Activated T-cell treated with anti-CD3 and anti-CD28 coated beads, Interleukin-2, amount 50 U/mL, for 72 hours (primary cell): ENCODE results near the gene CAMK2B. TPM values are rescaled to one million over a fixed set of nuclear protein-coding genes. Genes with fewer than 3 reads are reported as not detected.
A peak's percentile ranks its signal among the peaks of the same experiment; 100 is the strongest.

Experiments
- ATAC-seq, 2 donors: fragments of 150-1000 bp; cut with Tn5 transposase; replicated peaks in 1 of 2; 2 replicates each; pipeline ENCODE4 v1.10.0; 2021; ENCODE audit warnings: moderate library complexity in 2 of 2, mild to moderate bottlenecking in 1 of 2
- DNase-seq, 2 donors: peaks; one replicate each; pipeline ENCODE4 v3.0.0; 2021 to 2022; ENCODE audit warnings: mixed read lengths in 1 of 2
- H3K27ac Mint-ChIP-seq: one replicate; pipeline ENCODE4 v1.8.0; 2022; ENCODE audit warnings: mild to moderate bottlenecking, moderate library complexity, mixed read lengths
- H3K27me3 Mint-ChIP-seq: one replicate; pipeline ENCODE4 v1.8.0; 2022; ENCODE audit warnings: low read depth, mixed read lengths
- H3K36me3 Mint-ChIP-seq, 2 donors: one replicate each; pipeline ENCODE4 v1.8.0; 2022; ENCODE audit warnings: mixed read lengths in 2 of 2, mild to moderate bottlenecking in 1 of 2; ENCODE audit not compliant: insufficient read depth in 2 of 2
- H3K4me1 Mint-ChIP-seq: one replicate; pipeline ENCODE4 v1.8.0; 2022; ENCODE audit warnings: low read depth, mixed read lengths
- H3K4me3 Mint-ChIP-seq, 2 donors: one replicate each; pipeline ENCODE4 v1.8.0; 2022; ENCODE audit warnings: mild to moderate bottlenecking in 2 of 2, mixed read lengths in 2 of 2, moderate library complexity in 2 of 2
- H3K9me3 Mint-ChIP-seq, 2 donors: one replicate each; pipeline ENCODE4 v1.8.0; 2022; ENCODE audit warnings: mixed read lengths in 2 of 2
- total RNA-seq, 2 donors: library from RNA; stranded (reverse); gene quantifications; one replicate each; pipeline ENCODE4 v1.2.3, GENCODE V29; 2022

Gene CAMK2B
- total RNA-seq, 2 donors from 2014 or later = 0.86 to 1.4 TPM

DNA sequence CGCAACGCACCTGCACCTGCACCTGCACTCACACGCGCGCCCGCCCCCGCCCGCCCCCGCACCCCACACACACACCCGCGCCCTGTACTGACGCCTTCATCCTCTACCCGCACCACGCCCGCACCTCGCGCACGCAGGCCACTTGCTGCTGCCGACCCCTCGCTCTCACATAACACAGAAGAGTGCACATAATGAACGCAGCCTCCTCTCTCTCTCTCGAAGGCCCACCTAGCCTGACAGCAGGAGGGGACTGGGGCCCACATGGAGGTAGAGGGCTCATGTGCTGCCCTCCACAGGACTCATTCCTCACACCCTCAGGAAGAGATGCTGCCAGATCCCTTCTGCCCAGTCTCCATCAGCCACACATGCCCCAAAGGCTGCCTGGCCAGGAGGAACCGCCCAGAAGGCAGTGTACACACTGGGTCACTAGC, 432 bp upstream of the CAMK2B start:
- DNase-seq (no peak), ATAC-seq (peak in 1 of 2 donors; percentile 15)
- peak overlapping the region; percentile 67 to 90 for H3K4me3 Mint-ChIP-seq
- H3K36me3 Mint-ChIP-seq = peaks cover 2 to 3% of the 10 kb centered on the region in 2 donors
- peaks cover 40% of the 10 kb centered on the region for H3K27me3 Mint-ChIP-seq
- no peak overlapping the region for H3K27ac Mint-ChIP-seq
- peaks cover 11% of the 10 kb centered on the region for H3K4me1 Mint-ChIP-seq
- peaks cover 3 to 4% of the 10 kb centered on the region in 2 donors for H3K9me3 Mint-ChIP-seq

DNA sequence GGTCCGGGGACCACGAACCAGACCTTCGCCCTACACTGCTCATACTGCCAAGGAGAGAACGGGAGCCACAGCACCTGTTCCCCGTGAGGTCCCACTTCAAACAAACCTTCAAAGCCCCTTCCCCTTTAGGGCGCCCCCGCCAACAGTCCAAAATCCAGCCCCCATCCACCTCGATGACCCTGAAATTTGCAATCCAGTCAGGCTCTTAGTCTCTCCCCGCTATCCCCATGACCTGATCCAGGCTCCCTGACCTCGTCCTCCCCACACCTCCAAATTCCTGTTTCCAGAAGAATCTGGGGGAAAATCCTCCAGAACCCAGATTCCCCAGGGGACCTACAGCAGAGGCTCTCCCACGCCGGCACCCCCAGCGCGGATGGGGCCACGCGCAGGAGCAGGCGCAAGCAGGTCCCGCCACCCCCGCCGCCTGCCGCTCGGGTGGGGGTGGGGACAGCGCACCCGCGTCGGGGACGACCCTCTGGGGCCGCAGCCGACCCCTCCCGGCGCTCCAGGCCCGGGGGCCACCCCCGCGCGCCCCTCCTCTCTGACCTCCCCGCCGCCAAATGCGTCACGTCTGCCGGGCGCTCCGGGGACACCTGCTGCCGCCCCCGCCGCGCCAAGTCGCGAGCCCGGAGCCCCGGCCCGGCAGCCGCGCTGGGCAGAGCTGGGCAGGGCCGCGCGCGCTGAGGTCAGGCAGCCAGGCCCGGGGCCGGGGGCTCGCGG, 753 bp downstream of the CAMK2B start:
- peaks cover 3 to 4% of the 10 kb centered on the region in 2 donors for H3K9me3 Mint-ChIP-seq
- peaks cover 11% of the 10 kb centered on the region for H3K4me1 Mint-ChIP-seq
- ATAC-seq (peak; percentile 36 to 45), DNase-seq (no peak)
- H3K36me3 Mint-ChIP-seq = peaks cover 2 to 3% of the 10 kb centered on the region in 2 donors
- peaks cover 40% of the 10 kb centered on the region for H3K27me3 Mint-ChIP-seq
- peak overlapping the region; percentile 52 to 67 for H3K4me3 Mint-ChIP-seq
- H3K27ac Mint-ChIP-seq = no peak overlapping the region

DNA sequence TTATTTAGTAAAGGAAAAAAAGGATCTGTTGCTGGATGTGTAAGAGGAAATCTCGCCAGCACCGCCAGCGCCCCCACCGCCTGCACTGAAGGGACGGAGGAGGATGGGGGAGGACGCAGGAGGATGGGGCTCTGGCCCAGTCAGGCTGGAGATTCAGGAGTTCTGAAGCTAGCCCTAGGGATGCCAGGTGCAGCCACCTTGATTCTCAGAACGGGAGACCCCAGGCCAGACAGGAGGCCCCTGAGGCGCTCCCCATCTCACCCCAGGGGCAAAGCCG, 1.3 kb downstream of the CAMK2B start:
- no peak for ATAC-seq
- H3K9me3 Mint-ChIP-seq = peaks cover 3 to 4% of the 10 kb centered on the region in 2 donors
- H3K4me1 Mint-ChIP-seq = peaks cover 11% of the 10 kb centered on the region
- H3K4me3 Mint-ChIP-seq = peak overlapping the region; percentile 52 to 67
- peaks cover 2 to 3% of the 10 kb centered on the region in 2 donors for H3K36me3 Mint-ChIP-seq
- H3K27ac Mint-ChIP-seq = no peak overlapping the region
- no peak for DNase-seq
- H3K27me3 Mint-ChIP-seq = peaks cover 40% of the 10 kb centered on the region

DNA sequence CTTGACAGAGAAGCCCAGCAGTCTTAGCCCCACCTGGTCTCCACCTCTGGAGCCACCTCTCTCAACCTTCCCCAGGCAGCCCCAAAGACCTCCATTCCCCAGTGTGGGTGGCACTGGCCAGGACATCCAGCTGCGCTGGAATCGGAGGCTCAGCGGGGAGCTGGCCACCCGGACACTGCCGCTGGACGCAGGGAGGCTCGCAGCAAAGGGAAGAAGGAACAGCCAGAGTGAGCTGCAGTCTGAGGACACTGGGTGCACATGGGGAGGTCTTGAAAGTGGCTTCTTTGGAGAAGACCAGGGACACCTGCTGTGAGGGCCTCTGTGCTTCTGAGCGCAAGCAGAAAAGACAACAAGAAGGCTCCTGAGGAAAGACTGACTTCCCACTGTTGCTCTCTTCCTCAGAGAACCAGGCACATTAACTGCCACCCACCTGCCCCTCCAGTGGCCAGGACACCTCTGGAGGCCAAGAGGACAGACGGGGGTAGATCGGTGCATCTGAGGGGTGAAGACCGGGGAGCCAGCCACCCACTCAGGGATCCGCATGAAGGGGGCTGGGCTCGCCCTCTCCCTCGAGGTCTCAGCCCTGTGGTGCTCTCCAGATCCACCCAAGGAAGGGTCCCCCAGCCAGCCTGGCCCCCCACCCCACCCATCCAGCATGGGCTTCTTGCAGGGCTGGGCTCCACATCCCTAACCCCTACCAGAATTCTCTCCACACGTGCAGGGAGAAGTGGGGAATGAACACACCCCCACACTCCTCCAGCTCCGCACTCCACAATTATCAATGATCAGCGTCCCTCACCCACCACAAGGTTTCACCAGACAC, 1.8 kb downstream of the CAMK2B start:
- no peak for ATAC-seq
- H3K36me3 Mint-ChIP-seq = peaks cover 2 to 3% of the 10 kb centered on the region in 2 donors
- peaks cover 11% of the 10 kb centered on the region for H3K4me1 Mint-ChIP-seq
- H3K27ac Mint-ChIP-seq = no peak overlapping the region
- H3K27me3 Mint-ChIP-seq = peaks cover 40% of the 10 kb centered on the region
- no peak for DNase-seq
- peaks cover 3 to 4% of the 10 kb centered on the region in 2 donors for H3K9me3 Mint-ChIP-seq
- peak overlapping the region; percentile 10 to 67 for H3K4me3 Mint-ChIP-seq

DNA sequence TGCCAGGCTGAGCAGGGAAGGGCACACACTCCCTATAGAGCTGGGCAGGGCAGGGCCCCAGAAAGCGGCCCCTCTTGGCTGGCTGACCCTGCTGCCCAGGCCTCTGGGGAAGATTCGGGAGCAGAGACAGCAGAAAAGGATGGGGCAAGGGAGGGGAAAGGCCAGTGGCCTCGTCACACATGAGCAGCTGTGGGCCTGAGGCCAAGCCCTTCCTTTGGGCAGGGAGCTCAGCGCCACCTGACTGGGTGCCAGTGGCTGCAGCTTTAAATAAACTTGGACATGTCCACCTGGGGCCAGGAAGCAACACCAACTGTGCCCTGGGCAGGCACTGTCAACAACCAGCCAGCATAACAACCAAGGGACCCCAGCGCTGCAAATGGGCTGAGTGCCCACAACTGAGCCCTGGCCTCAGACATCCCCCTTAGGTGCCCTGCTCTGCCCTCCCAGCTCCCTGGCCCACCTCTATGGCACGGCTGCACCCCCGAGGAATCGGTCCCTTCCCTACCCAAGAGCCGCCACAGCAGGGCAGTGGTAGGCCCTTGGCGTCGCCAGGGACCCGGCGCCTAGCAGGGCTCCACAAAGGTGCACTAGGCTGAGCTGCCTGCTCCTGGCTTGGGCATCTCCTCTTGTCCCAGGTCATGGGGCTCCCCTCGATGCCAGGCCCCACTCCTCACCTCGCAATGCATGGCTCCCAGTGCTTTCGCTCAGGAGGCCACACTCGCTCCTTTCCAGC, 2.6 kb downstream of the CAMK2B start:
- Mint-ChIP-seq H3K4me1 (peaks cover 11% of the 10 kb centered on the region), H3K27me3 (peaks cover 40% of the 10 kb centered on the region), H3K27ac (no peak overlapping the region), H3K4me3 (no peak overlapping the region), H3K9me3 (no peaks in the 10 kb centered on the region), H3K36me3 (peaks cover 2 to 3% of the 10 kb centered on the region in 2 donors)
- ATAC-seq (no peak), DNase-seq (no peak)

DNA sequence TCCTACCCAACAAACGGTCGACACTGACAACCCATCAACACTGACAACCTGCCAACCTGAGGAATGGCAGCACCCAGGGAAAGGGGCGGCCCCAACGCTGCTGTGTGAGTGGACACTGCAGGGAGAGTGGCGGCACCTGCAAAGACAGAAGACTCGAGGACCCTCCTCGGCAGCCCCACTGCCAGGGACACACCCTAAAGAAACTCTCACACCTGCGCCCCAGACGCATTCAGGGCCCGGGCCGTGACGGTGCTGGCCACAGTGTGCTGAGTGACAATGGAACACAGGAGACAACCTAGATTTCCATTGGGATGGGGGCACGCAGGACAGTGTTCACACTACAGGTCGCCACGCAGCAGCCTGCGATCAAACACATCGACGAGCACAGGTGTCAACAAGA, 3.6 kb downstream of the CAMK2B start:
- Mint-ChIP-seq H3K36me3 (peaks cover 2 to 3% of the 10 kb centered on the region in 2 donors), H3K27ac (no peak overlapping the region), H3K27me3 (peaks cover 32% of the 10 kb centered on the region), H3K4me3 (no peak overlapping the region), H3K9me3 (no peaks in the 10 kb centered on the region), H3K4me1 (peaks cover 11% of the 10 kb centered on the region)
- DNase-seq (no peak), ATAC-seq (no peak)

DNA sequence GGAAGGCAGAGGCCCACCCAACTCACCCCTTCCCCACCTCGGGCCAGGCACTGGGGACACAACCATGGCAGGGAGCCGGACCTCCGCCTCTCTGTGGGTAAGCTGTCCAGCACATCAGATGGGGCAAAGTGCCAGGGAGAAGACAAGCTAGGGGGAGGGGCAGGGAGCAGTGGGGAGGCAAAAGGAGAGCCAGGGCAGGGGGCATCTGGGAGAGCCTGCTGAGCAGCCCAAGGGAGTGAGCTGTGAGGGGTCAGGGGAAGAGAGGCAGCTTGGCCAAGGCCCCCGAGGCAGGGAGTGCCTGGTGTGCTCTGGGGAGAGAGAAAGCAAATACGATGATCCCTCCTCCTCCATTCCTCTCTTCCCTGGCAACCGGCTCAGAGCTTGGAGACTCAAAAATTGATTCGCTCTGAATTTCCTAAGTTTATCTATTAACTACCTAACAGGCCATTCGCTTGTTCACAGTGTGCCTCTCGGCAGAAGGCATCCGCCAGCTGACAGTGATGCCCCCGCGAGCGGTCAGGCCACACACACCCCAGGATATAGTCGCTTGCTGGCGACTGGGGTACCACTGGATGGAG, 4.5 kb downstream of the CAMK2B start:
- H3K27ac Mint-ChIP-seq = no peak overlapping the region
- no peak overlapping the region for H3K4me3 Mint-ChIP-seq
- ATAC-seq (no peak), DNase-seq (no peak)
- H3K36me3 Mint-ChIP-seq = peaks cover 2% of the 10 kb centered on the region in 2 donors
- peaks cover 9% of the 10 kb centered on the region for H3K4me1 Mint-ChIP-seq
- H3K27me3 Mint-ChIP-seq = peaks cover 23% of the 10 kb centered on the region
- no peaks in the 10 kb centered on the region for H3K9me3 Mint-ChIP-seq

DNA sequence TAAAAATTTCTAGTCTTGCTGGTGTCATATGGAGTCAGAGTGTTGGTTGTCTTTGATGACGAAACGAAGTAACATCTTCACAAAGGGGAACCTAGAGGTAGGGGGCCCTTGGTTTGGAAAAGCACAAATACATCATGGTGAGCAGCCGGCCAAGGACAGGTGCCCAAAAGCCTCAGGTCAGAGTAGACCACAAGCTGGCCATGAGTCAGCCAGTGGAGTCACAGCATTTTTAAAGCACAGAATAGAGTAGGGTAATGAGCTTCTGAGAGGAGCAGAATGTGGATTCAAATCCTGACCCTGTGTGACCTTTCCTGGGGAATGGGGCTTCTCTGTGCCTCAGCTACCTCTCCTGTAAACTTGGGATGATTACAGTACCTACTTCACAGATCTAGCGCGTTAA, 5.3 kb downstream of the CAMK2B start:
- no peaks in the 10 kb centered on the region for H3K36me3 Mint-ChIP-seq

DNA sequence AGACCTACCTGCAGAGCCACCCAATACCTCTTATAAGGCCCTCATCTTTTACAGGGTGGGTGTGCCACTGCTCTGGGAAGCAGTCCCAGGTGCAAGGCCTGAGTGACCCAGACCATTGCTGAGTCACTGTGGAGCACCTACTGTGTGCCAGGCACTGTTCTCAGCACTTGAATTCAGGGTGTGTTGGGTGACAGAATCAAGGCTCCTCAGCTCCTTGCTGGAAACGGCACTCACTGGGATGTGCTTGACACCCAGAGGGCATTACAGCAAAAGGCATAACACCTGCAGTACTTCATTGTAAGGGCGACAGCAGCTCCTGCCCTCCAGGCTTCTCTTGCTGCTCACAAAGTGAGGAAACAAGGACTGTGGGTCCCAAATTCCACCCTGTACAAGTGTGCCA, 7.1 kb downstream of the CAMK2B start:
- H3K9me3 Mint-ChIP-seq = no peaks in the 10 kb centered on the region
- no peak for ATAC-seq

More for the DNA sequence above, 5.3 kb downstream of the CAMK2B start:
- peaks cover 6% of the 10 kb centered on the region for H3K4me1 Mint-ChIP-seq
- no peaks in the 10 kb centered on the region for H3K9me3 Mint-ChIP-seq
- ATAC-seq = no peak
- no peak for DNase-seq
- H3K27ac Mint-ChIP-seq = no peak overlapping the region
- H3K4me3 Mint-ChIP-seq = no peak overlapping the region
- H3K27me3 Mint-ChIP-seq = peaks cover 19% of the 10 kb centered on the region

DNA sequence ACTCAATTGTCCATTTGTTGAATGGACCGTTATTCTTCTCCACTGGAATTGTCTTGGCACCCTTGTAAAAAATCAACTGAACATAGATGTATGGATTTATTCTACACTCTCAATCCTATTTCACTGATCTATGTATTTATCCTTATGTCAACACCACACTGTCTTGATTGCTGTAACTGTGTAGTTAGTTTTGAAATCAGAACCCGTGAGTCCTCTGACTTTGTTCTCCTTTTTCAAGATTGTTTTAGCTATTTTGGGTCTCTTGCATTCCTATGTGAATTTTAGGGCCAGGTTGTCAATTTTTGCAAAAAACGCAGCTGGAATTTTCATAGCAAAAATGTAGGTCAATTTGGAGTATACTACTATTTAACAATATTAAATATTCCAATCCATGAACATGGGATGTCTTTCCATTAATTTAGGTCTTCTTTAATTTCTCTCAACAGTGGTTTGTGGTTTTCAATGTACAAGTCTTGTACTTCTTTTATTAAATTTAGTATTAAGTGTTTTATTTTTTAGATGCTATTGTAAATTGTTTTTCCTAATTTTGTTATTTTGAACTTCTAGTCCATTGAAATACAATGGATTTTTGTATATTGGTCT, 10.0 kb downstream of the CAMK2B start:
- H3K4me1 Mint-ChIP-seq = no peaks in the 10 kb centered on the region
- no peak overlapping the region for H3K4me3 Mint-ChIP-seq
- H3K9me3 Mint-ChIP-seq = no peaks in the 10 kb centered on the region
- DNase-seq (no peak), ATAC-seq (no peak)
- H3K27me3 Mint-ChIP-seq = peaks cover 4% of the 10 kb centered on the region
- no peak overlapping the region for H3K27ac Mint-ChIP-seq
- no peaks in the 10 kb centered on the region for H3K36me3 Mint-ChIP-seq

More for the DNA sequence above, 7.1 kb downstream of the CAMK2B start:
- DNase-seq = no peak
- H3K36me3 Mint-ChIP-seq = no peaks in the 10 kb centered on the region
- no peak overlapping the region for H3K27ac Mint-ChIP-seq
- no peak overlapping the region for H3K4me3 Mint-ChIP-seq
- peaks cover 5% of the 10 kb centered on the region for H3K27me3 Mint-ChIP-seq
- no peaks in the 10 kb centered on the region for H3K4me1 Mint-ChIP-seq

DNA sequence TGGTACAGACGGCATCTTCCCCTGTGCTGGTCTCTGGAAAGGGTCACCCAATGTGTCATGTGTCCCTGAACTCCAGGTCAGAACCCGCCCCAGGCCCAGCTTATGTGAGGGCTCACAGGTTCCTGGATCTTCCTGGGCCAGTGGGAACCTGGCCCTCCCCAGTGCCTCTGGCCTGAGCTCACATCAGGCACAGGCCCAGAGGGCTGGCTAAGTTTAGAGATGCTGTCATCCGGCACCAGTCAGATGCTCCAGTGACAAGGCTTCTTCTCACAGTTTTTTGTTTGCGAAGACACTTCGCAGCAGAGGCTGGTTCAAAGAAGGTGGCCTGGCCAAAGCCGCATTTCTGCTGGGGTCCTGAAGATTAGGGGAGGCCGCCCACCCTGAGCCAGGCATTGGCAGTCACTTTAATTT, 11.8 kb downstream of the CAMK2B start:
- ATAC-seq (no peak), DNase-seq (no peak)
- no peak overlapping the region for H3K4me3 Mint-ChIP-seq
- no peak overlapping the region for H3K27ac Mint-ChIP-seq
- H3K27me3 Mint-ChIP-seq = peaks cover 10% of the 10 kb centered on the region
- H3K36me3 Mint-ChIP-seq = no peaks in the 10 kb centered on the region
- no peaks in the 10 kb centered on the region for H3K4me1 Mint-ChIP-seq
- H3K9me3 Mint-ChIP-seq = no peaks in the 10 kb centered on the region

DNA sequence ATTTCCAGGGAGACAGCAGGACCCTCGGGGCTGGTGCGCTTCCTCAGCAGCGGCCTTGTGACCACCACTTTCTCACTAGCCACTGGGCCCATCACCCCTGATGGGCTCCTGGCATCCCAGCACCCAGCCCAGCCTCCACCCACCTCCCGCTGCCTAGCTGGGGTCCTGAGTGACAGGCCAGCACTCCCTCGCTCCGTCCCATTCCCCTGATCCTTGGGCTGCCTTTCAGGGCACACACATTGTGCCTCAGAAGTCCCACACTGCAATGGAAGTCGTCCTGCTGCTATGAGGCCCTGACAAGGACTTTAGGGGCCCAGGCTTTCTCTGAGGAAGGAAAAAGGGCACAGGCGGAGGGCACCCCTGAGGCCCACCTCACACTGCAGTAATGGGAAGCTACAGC, 12.4 kb downstream of the CAMK2B start:
- peaks cover 10% of the 10 kb centered on the region for H3K27me3 Mint-ChIP-seq
- no peaks in the 10 kb centered on the region for H3K9me3 Mint-ChIP-seq
- H3K4me1 Mint-ChIP-seq = no peaks in the 10 kb centered on the region
- H3K4me3 Mint-ChIP-seq = no peak overlapping the region
- H3K27ac Mint-ChIP-seq = no peak overlapping the region
- no peak for DNase-seq
- ATAC-seq = no peak
- H3K36me3 Mint-ChIP-seq = no peaks in the 10 kb centered on the region
